Measurements from ENCODE around the gene PHACTR2.

The PHACTR2 gene

DNA sequence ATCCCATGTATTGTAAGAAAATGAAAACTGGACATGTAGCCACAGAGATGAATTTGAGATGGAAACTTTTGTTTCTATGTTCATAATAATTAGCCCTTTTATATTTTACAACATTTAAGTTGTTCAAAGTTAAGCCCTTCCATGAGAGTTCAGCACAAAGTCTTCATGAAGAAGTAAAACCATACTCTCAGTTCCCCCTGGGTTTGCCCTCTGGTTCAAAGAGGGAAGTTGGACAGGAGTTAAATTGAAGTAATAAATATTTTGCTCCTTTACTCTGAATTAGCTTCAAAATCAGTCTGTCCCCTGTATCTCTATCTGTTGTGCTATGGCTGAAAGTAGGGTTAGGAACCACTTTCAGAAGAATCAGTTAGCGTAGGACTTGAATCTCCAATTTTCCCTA, 31.1 kb downstream of the PHACTR2 start:
- Histone ChIP-seq H3K4me3 (ENCODE audit: low read depth, low read length) (no peak overlapping the region), H3K27ac (ENCODE audit: low read depth, low read length) (no peak overlapping the region), H2BK12ac (ENCODE audit: low read length) (no peak overlapping the region), H2BK120ac (ENCODE audit: insufficient read depth, low read length, poor library complexity) (no peak overlapping the region), H2BK5ac (ENCODE audit: low read depth, low read length, poor library complexity) (no peak overlapping the region), H4K8ac (ENCODE audit: low read depth, low read length) (no peak overlapping the region), H2AFZ (ENCODE audit: insufficient read depth, low read length, poor library complexity) (no peak overlapping the region), H3K9ac (ENCODE audit: low read length) (no peak overlapping the region), H3K18ac (ENCODE audit: low read length) (no peak overlapping the region), H3K79me2 (ENCODE audit: control insufficient read depth, insufficient read depth, low read length, poor library complexity) (no peaks in the 10 kb centered on the region), H3K79me1 (ENCODE audit: low read length) (no peaks in the 10 kb centered on the region), H3K27me3 (ENCODE audit: insufficient read depth, low read length) (no peaks in the 10 kb centered on the region), H3K4me2 (ENCODE audit: low read length) (no peak overlapping the region), H3K4ac (ENCODE audit: low read depth, low read length) (no peak overlapping the region), H4K91ac (ENCODE audit: low read depth, low read length) (no peak overlapping the region), H3K14ac (ENCODE audit: low read length) (no peak overlapping the region), H4K12ac (ENCODE audit: low read depth, low read length) (no peak overlapping the region), H3K23ac (ENCODE audit: low read length) (no peak overlapping the region), H3K36me3 (ENCODE audit: control insufficient read depth in 1 of 2, insufficient read depth in 2 of 2, low read length in 2 of 2) (peaks cover 4% of the 10 kb centered on the region in 2 experiments), H2AK5ac (ENCODE audit: low read length) (no peak overlapping the region), H3K4me1 (ENCODE audit: control insufficient read depth in 1 of 2, insufficient read depth in 2 of 2, low read length in 2 of 2) (no peaks in the 10 kb centered on the region), H3K9me3 (ENCODE audit: insufficient read depth, low read depth, low read length) (peaks cover 2% of the 10 kb centered on the region)
- no CpG with 5 or more reads among the region's 1 CpG for WGBS (ENCODE audit: extremely low coverage, insufficient coverage, insufficient read length)
- no peak for DNase-seq

DNA sequence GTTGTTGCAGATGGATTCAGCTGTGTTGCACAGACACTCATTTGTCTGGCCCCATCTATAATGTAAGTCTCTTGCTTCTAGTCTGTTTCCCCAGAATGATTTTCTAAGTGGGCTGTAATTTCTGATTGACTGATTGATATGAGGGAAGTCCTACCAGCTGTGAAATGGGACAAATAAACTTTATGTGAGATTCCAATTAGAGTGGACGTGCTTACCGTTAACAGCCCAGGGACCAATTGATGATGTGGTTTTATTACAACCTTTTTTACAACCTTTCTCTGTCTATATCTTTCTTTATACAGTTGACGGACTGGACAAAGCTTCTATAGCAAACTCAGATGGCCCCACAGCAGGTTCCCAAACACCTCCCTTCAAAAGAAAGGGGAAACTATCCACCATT, 33.9 kb downstream of the PHACTR2 start:
- Histone ChIP-seq H3K27ac (ENCODE audit: low read depth, low read length) (no peak overlapping the region), H4K12ac (ENCODE audit: low read depth, low read length) (no peak overlapping the region), H3K23ac (ENCODE audit: low read length) (no peak overlapping the region), H4K8ac (ENCODE audit: low read depth, low read length) (no peak overlapping the region), H3K4me3 (ENCODE audit: low read depth, low read length) (no peak overlapping the region), H3K9ac (ENCODE audit: low read length) (no peak overlapping the region), H3K4me1 (ENCODE audit: control insufficient read depth in 1 of 2, insufficient read depth in 2 of 2, low read length in 2 of 2) (no peaks in the 10 kb centered on the region), H3K36me3 (ENCODE audit: control insufficient read depth in 1 of 2, insufficient read depth in 2 of 2, low read length in 2 of 2) (peaks cover 4 to 8% of the 10 kb centered on the region in 2 experiments), H3K27me3 (ENCODE audit: insufficient read depth, low read length) (no peaks in the 10 kb centered on the region), H3K14ac (ENCODE audit: low read length) (no peak overlapping the region), H3K9me3 (ENCODE audit: insufficient read depth, low read depth, low read length) (no peaks in the 10 kb centered on the region), H3K79me1 (ENCODE audit: low read length) (no peaks in the 10 kb centered on the region), H3K18ac (ENCODE audit: low read length) (no peak overlapping the region), H2BK120ac (ENCODE audit: insufficient read depth, low read length, poor library complexity) (no peak overlapping the region), H2BK5ac (ENCODE audit: low read depth, low read length, poor library complexity) (no peak overlapping the region), H3K4me2 (ENCODE audit: low read length) (no peak overlapping the region), H3K79me2 (ENCODE audit: control insufficient read depth, insufficient read depth, low read length, poor library complexity) (no peaks in the 10 kb centered on the region), H2BK12ac (ENCODE audit: low read length) (no peak overlapping the region), H4K91ac (ENCODE audit: low read depth, low read length) (no peak overlapping the region), H2AK5ac (ENCODE audit: low read length) (no peak overlapping the region), H3K4ac (ENCODE audit: low read depth, low read length) (no peak overlapping the region), H2AFZ (ENCODE audit: insufficient read depth, low read length, poor library complexity) (no peak overlapping the region)
- DNase-seq, result no peak
- no CpG with 5 or more reads among the region's 3 CpGs for WGBS (ENCODE audit: extremely low coverage, insufficient coverage, insufficient read length)

DNA sequence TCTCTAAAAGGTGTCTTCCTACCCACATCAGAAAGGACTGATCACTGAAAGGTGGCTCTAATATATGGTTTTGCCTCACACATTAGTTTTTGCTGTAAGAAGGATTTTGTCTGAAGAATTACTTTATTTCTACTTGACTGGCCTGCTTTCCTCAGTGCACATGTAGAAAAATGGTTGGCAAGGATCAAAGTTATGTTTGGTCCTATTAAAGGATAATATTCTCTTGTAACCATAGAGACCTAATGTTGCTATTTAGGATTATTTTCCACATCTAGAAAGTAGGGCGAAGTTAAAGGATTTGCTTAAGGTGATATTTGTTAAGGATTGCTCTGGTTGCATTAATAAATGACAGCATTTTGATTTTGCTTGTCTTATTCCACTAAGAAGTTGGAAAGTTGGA, 40.7 kb downstream of the PHACTR2 start:
- Histone ChIP-seq H2BK120ac (ENCODE audit: insufficient read depth, low read length, poor library complexity) (no peak overlapping the region), H2AFZ (ENCODE audit: insufficient read depth, low read length, poor library complexity) (no peak overlapping the region), H3K36me3 (ENCODE audit: control insufficient read depth in 1 of 2, insufficient read depth in 2 of 2, low read length in 2 of 2) (peaks cover 5 to 13% of the 10 kb centered on the region in 2 experiments), H4K91ac (ENCODE audit: low read depth, low read length) (no peak overlapping the region), H3K23ac (ENCODE audit: low read length) (no peak overlapping the region), H2AK5ac (ENCODE audit: low read length) (no peak overlapping the region), H3K18ac (ENCODE audit: low read length) (no peak overlapping the region), H3K27me3 (ENCODE audit: insufficient read depth, low read length) (no peaks in the 10 kb centered on the region), H3K9ac (ENCODE audit: low read length) (no peak overlapping the region), H3K27ac (ENCODE audit: low read depth, low read length) (no peak overlapping the region), H2BK5ac (ENCODE audit: low read depth, low read length, poor library complexity) (no peak overlapping the region), H3K14ac (ENCODE audit: low read length) (no peak overlapping the region), H3K4ac (ENCODE audit: low read depth, low read length) (no peak overlapping the region), H3K4me3 (ENCODE audit: low read depth, low read length) (no peak overlapping the region), H3K4me2 (ENCODE audit: low read length) (no peak overlapping the region), H2BK12ac (ENCODE audit: low read length) (no peak overlapping the region), H4K12ac (ENCODE audit: low read depth, low read length) (no peak overlapping the region), H3K79me1 (ENCODE audit: low read length) (no peaks in the 10 kb centered on the region), H3K4me1 (ENCODE audit: control insufficient read depth in 1 of 2, insufficient read depth in 2 of 2, low read length in 2 of 2) (no peaks in the 10 kb centered on the region), H3K9me3 (ENCODE audit: insufficient read depth, low read depth, low read length) (peaks cover 3% of the 10 kb centered on the region), H4K8ac (ENCODE audit: low read depth, low read length) (no peak overlapping the region), H3K79me2 (ENCODE audit: control insufficient read depth, insufficient read depth, low read length, poor library complexity) (no peaks in the 10 kb centered on the region)
- DNase-seq, result no peak
- no CpG with 5 or more reads among the region's 1 CpG for WGBS (ENCODE audit: extremely low coverage, insufficient coverage, insufficient read length)

GRCh38 chr6:143721642-143722041, 43.9 kb downstream of the PHACTR2 start:
- Histone ChIP-seq H3K9ac (ENCODE audit: low read length) (no peak overlapping the region), H3K14ac (ENCODE audit: low read length) (no peak overlapping the region), H3K27me3 (ENCODE audit: insufficient read depth, low read length) (no peaks in the 10 kb centered on the region), H2BK5ac (ENCODE audit: low read depth, low read length, poor library complexity) (no peak overlapping the region), H2BK120ac (ENCODE audit: insufficient read depth, low read length, poor library complexity) (no peak overlapping the region), H3K27ac (ENCODE audit: low read depth, low read length) (no peak overlapping the region), H4K12ac (ENCODE audit: low read depth, low read length) (no peak overlapping the region), H3K36me3 (ENCODE audit: control insufficient read depth in 1 of 2, insufficient read depth in 2 of 2, low read length in 2 of 2) (peaks cover 9% of the 10 kb centered on the region in 2 experiments), H3K4me1 (ENCODE audit: control insufficient read depth in 1 of 2, insufficient read depth in 2 of 2, low read length in 2 of 2) (no peaks in the 10 kb centered on the region), H2AK5ac (ENCODE audit: low read length) (no peak overlapping the region), H3K9me3 (ENCODE audit: insufficient read depth, low read depth, low read length) (peaks cover 3% of the 10 kb centered on the region), H3K4me3 (ENCODE audit: low read depth, low read length) (no peak overlapping the region), H2BK12ac (ENCODE audit: low read length) (no peak overlapping the region), H2AFZ (ENCODE audit: insufficient read depth, low read length, poor library complexity) (no peak overlapping the region), H3K18ac (ENCODE audit: low read length) (no peak overlapping the region), H4K8ac (ENCODE audit: low read depth, low read length) (no peak overlapping the region), H3K4ac (ENCODE audit: low read depth, low read length) (no peak overlapping the region), H3K79me1 (ENCODE audit: low read length) (no peaks in the 10 kb centered on the region), H3K23ac (ENCODE audit: low read length) (no peak overlapping the region), H4K91ac (ENCODE audit: low read depth, low read length) (no peak overlapping the region), H3K4me2 (ENCODE audit: low read length) (no peak overlapping the region), H3K79me2 (ENCODE audit: control insufficient read depth, insufficient read depth, low read length, poor library complexity) (no peaks in the 10 kb centered on the region)
- no peak for DNase-seq

Measured in trophoblast cell (in vitro differentiated cells and primary cell).